ENCODE results near the gene NOP14.
A peak's percentile ranks its signal among the peaks of the same experiment; 100 is the strongest.
"Not testable (repeated sequence)": the region's sequence is repeated elsewhere in the genome, so short reads cannot be mapped to it uniquely, and the experiment has no call there.

The NOP14 gene

GRCh38 chr4:2963175-2963965 is at the start of gene NOP14, which contains the start of gene GRK4:
Gene NOP14, minus strand, starts transcription at chr4:2963406. Its CDS starts 87 bp downstream, at chr4:2963319.
Gene GRK4, plus strand, starts transcription at chr4:2963571. Its CDS starts 500 bp downstream, at chr4:2964071.
- DNase-seq (ENCODE audit: low spot score), result peak; percentile 97

- no peak for DNase-seq (ENCODE audit: low spot score)
Observed at GRCh38 chr4:3011456-3012220, 48.4 kb upstream of the NOP14 start.

GRCh38 chr4:3010998-3011397 is 47.8 kb upstream of the NOP14 start:
- DNase-seq (ENCODE audit: low spot score), result no peak

- DNase-seq (ENCODE audit: low spot score), result no peak
Observed at GRCh38 chr4:3010577-3010976, 47.4 kb upstream of the NOP14 start.

- no peak for DNase-seq (ENCODE audit: low spot score)
Observed at GRCh38 chr4:3009422-3009821, 46.2 kb upstream of the NOP14 start.

GRCh38 chr4:3007724-3008123 is 44.5 kb upstream of the NOP14 start:
- no peak for DNase-seq (ENCODE audit: low spot score)

- DNase-seq (ENCODE audit: low spot score), result no peak
Observed at GRCh38 chr4:2996415-2996814, 33.2 kb upstream of the NOP14 start.

GRCh38 chr4:2995546-2996265 is 32.5 kb upstream of the NOP14 start:
- no peak for DNase-seq (ENCODE audit: low spot score)

- DNase-seq (ENCODE audit: low spot score), result no peak
Observed at GRCh38 chr4:2994917-2995316, 31.7 kb upstream of the NOP14 start.

GRCh38 chr4:2991243-2991642 is 28.0 kb upstream of the NOP14 start:
- no peak for DNase-seq (ENCODE audit: low spot score)

GRCh38 chr4:2983715-2984114 is 20.5 kb upstream of the NOP14 start:
- not testable (repeated sequence) for DNase-seq (ENCODE audit: low spot score)

GRCh38 chr4:2982012-2982411 is 18.8 kb upstream of the NOP14 start:
- no peak for DNase-seq (ENCODE audit: low spot score)

- no peak for DNase-seq (ENCODE audit: low spot score)
Observed at GRCh38 chr4:2981256-2981819, 18.1 kb upstream of the NOP14 start.

- no peak for DNase-seq (ENCODE audit: low spot score)
Observed at GRCh38 chr4:2977211-2978088, 14.2 kb upstream of the NOP14 start.

GRCh38 chr4:2971275-2971674 is 8.1 kb upstream of the NOP14 start:
- DNase-seq (ENCODE audit: low spot score), result no peak

- DNase-seq (ENCODE audit: low spot score), result no peak
Observed at GRCh38 chr4:2968381-2968780, 5.2 kb upstream of the NOP14 start.

- no peak for DNase-seq (ENCODE audit: low spot score)
Observed at GRCh38 chr4:2965262-2965661, 2.1 kb upstream of the NOP14 start.

- DNase-seq (ENCODE audit: low spot score), result no peak
Observed at GRCh38 chr4:2964706-2965258, 1.6 kb upstream of the NOP14 start.

- DNase-seq (ENCODE audit: low spot score), result no peak
Observed at GRCh38 chr4:2963966-2964471, 813 bp upstream of the NOP14 start.

- DNase-seq (ENCODE audit: low spot score), result no peak
Observed at GRCh38 chr4:2962614-2963174, 512 bp downstream of the NOP14 start.
